Measurements from ENCODE around the gene CHAD. TPM values are rescaled to one million over a fixed set of nuclear protein-coding genes. Genes with fewer than 3 reads are reported as not detected.
A peak's percentile ranks its signal among the peaks of the same experiment; 100 is the strongest.

Gene CHAD
- total RNA-seq, 1 experiment from 2014 or later: 0.09 TPM

DNA sequence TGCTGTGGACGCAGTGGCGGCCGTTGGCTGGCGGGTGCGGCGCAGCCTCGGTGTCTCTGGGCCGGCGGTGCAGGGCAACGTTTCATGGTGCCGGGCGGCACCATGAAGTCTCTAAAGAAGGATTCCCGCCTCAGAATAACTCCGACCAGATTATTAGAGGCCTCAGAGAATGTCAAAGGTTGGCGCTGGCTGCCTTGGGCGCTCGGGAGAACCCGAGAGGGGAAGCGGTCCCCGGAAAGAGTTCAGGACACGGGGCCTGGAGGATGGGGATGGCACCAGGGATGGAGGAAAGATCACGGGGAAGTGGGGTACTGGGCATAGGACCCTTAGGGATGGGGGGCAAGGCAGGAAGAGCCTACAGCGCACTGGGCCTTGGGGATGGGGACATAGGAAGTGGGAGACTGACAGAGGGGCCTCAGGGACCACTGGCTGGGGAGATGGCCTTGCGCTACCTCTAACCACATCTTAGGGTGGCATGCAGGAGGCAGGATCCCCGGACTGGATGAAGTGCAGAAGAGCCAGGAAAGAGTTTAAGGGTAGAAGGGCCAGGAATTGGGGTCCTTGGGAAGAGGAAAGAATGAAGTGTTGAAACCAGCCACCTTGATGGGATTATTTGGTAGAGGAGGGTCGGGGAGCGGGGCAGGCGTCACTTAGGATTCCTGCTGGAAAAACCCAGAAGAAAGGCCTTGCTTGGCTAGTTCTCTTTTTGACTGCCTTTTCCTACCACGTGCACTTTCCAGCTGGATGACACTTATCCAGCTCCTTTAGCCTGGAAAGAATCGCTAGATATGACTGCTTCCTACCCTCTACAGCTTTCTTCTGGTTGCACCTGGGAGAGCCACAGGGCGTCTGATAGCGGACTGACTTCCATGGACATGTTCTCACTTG is 40.1 kb upstream of the CHAD start:
- H3K4me1 Mint-ChIP-seq: peaks cover 25% of the 10 kb centered on the region
- no peak for DNase-seq (ENCODE audit: low spot score)
- peak; percentile 11 for ATAC-seq
- TF ChIP-seq FOXP1 (CRISPR knock-in tag; IDR thresholded peaks at IDR 0.05; ENCODE audit: borderline replicate concordance) (no peak), ZNF121 (CRISPR knock-in tag; IDR thresholded peaks at IDR 0.05) (0 out of 2 replicates have a peak, but pooled peaks have one; percentile 24), TP53 (CRISPR knock-in tag; IDR thresholded peaks at IDR 0.05) (0 out of 2 replicates have a peak, but pooled peaks have one; percentile 23)
- 0 out of 2 replicates have a peak overlapping the region, but pooled peaks have one; percentile 4 for H3K27ac Mint-ChIP-seq
- ChIA-PET CTCF (no interaction called here), POLR2A (no interaction called here)
- H3K27me3 Mint-ChIP-seq (ENCODE audit: low read depth): peaks cover 6% of the 10 kb centered on the region
- peak overlapping the region; percentile 89 for H3K4me3 Mint-ChIP-seq
- no peaks in the 10 kb centered on the region for H3K9me3 Mint-ChIP-seq
- H3K36me3 Mint-ChIP-seq: no peaks in the 10 kb centered on the region

DNA sequence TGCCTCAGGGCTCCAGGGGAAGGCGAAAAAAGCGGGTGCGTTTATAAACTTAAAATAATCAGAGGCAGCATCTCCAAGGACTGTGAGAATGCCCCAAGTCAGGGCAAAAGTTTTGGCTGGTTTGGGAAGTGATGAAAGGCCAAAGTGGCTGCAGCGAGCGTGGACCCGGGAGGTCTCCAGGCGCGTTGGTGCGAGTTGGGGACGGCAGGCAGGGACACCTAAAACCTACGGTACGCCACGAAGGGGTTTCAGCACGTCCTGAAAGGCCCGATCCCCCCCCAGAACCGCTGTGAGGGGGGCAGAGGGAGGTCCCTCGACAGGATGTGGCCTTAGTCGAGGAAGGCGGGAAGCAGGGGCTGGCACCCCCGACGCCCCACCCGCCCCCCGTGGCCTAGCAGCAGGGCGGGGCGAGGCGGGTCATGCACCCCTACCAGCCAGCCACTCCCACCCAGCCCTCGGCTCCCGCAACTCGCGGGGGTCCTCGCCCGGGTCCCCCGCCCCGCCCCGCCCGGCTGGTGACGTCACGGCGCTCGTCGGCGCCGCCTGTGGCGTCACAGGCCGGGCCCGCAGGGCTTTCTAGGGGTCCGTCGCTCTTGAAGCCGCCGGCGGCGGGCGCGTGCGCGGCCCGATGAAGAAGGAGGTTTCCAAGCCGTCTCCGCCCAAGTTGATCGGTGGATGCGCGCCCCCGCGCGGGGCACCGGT is 39.3 kb upstream of the CHAD start, which contains the start of gene MYCBPAP:
TSS of gene MYCBPAP (plus strand) at position 569 of the 702 bp plus-strand sequence. CDS start 236 bp downstream, outside the sequence.
- Mint-ChIP-seq H3K27ac (peak within 1 kb of the TSS; percentile 78), H3K4me1 (peaks cover 30% of the 10 kb centered on the region), H3K4me3 (peak within 1 kb of the TSS; percentile 89), H3K36me3 (no peaks in the 10 kb centered on the region), H3K27me3 (ENCODE audit: low read depth) (peaks cover 6% of the 10 kb centered on the region), H3K9me3 (no peaks in the 10 kb centered on the region)
- ATAC-seq (peak; percentile 60), DNase-seq (ENCODE audit: low spot score) (peak; percentile 87)
- POLR2A ChIA-PET: no interaction called here
- CTCF ChIA-PET: interaction anchor here (1.6 kb wide), 1 partner anchor 29 kb away, joined by 6 read pairs; no protein-coding TSS in a partner anchor
- TF ChIP-seq ZNF423 (CRISPR knock-in tag; IDR thresholded peaks at IDR 0.05): no peak
- TF ChIP-seq, protein P1, sequence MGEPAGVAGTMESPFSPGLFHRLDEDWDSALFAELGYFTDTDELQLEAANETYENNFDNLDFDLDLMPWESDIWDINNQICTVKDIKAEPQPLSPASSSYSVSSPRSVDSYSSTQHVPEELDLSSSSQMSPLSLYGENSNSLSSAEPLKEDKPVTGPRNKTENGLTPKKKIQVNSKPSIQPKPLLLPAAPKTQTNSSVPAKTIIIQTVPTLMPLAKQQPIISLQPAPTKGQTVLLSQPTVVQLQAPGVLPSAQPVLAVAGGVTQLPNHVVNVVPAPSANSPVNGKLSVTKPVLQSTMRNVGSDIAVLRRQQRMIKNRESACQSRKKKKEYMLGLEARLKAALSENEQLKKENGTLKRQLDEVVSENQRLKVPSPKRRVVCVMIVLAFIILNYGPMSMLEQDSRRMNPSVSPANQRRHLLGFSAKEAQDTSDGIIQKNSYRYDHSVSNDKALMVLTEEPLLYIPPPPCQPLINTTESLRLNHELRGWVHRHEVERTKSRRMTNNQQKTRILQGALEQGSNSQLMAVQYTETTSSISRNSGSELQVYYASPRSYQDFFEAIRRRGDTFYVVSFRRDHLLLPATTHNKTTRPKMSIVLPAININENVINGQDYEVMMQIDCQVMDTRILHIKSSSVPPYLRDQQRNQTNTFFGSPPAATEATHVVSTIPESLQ (CRISPR knock-in tag; IDR thresholded peaks at IDR 0.05): no peak
- TF ChIP-seq, protein P2, sequence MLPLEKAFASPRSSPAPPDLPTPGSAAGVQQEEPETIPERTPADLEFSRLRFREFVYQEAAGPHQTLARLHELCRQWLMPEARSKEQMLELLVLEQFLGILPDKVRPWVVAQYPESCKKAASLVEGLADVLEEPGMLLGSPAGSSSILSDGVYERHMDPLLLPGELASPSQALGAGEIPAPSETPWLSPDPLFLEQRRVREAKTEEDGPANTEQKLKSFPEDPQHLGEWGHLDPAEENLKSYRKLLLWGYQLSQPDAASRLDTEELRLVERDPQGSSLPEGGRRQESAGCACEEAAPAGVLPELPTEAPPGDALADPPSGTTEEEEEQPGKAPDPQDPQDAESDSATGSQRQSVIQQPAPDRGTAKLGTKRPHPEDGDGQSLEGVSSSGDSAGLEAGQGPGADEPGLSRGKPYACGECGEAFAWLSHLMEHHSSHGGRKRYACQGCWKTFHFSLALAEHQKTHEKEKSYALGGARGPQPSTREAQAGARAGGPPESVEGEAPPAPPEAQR (CRISPR knock-in tag; IDR thresholded peaks at IDR 0.05): no peak
- no peak for TF ChIP-seq GABPB1 (CRISPR knock-in tag; IDR thresholded peaks at IDR 0.05)
- TF ChIP-seq ZNF121 (CRISPR knock-in tag; IDR thresholded peaks at IDR 0.05): no peak
- no peak for TF ChIP-seq ZNF416 (CRISPR knock-in tag; IDR thresholded peaks at IDR 0.05)
- no peak for TF ChIP-seq TCF7 (CRISPR knock-in tag; IDR thresholded peaks at IDR 0.05; ENCODE audit: low read depth)
- peak; percentile 75; the same call in 1 of the 2 replicates for TF ChIP-seq FOXP4 (CRISPR knock-in tag; IDR thresholded peaks at IDR 0.05)
- no peak for TF ChIP-seq ZNF396 (CRISPR knock-in tag; IDR thresholded peaks at IDR 0.05; ENCODE audit: borderline replicate concordance)
- no peak for TF ChIP-seq AFF4 (CRISPR knock-in tag; IDR thresholded peaks at IDR 0.05; ENCODE audit: borderline replicate concordance)
- no peak for TF ChIP-seq NFATC4 (CRISPR knock-in tag; IDR thresholded peaks at IDR 0.05)
- TF ChIP-seq EMX1 (CRISPR knock-in tag; IDR thresholded peaks at IDR 0.05): no peak
- TF ChIP-seq E2F5 (CRISPR knock-in tag; IDR thresholded peaks at IDR 0.05): peak; percentile 63; the same call in 1 of the 2 replicates
- TF ChIP-seq ESRRA (CRISPR knock-in tag; IDR thresholded peaks at IDR 0.05; ENCODE audit: borderline replicate concordance): peak; percentile 22; the same call in 1 of the 2 replicates
- TF ChIP-seq, protein P3, sequence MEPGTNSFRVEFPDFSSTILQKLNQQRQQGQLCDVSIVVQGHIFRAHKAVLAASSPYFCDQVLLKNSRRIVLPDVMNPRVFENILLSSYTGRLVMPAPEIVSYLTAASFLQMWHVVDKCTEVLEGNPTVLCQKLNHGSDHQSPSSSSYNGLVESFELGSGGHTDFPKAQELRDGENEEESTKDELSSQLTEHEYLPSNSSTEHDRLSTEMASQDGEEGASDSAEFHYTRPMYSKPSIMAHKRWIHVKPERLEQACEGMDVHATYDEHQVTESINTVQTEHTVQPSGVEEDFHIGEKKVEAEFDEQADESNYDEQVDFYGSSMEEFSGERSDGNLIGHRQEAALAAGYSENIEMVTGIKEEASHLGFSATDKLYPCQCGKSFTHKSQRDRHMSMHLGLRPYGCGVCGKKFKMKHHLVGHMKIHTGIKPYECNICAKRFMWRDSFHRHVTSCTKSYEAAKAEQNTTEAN (CRISPR knock-in tag; IDR thresholded peaks at IDR 0.05): 0 out of 2 replicates have a peak, but pooled peaks have one; percentile 28
- no peak for TF ChIP-seq ELF4 (CRISPR knock-in tag; IDR thresholded peaks at IDR 0.05; ENCODE audit: low read depth)
